GM06990 (cell line): ENCODE measurements around the gene TAS2R42.

Experiments used
- DNase-seq: peaks from one replicate; pipeline ENCODE4 v3.0.0-alpha.2; 2011; ENCODE audit not compliant: insufficient read length; ENCODE audit errors: extremely low read depth
- H3K27me3 ChIP-seq: replicated peaks from 2 replicates; pipeline ENCODE4 v1.6.0; 2011; ENCODE audit warnings: low read length; ENCODE audit not compliant: control insufficient read depth, insufficient read depth
- H3K36me3 ChIP-seq: 2 replicates; pipeline ENCODE4 v1.5.1; 2011; ENCODE audit warnings: low read length; ENCODE audit not compliant: control insufficient read depth, insufficient read depth
- H3K4me3 ChIP-seq: replicated peaks from 2 replicates; pipeline ENCODE4 v1.5.1; 2011; ENCODE audit warnings: low read depth, mild to moderate bottlenecking, control low read depth, low read length
- CTCF ChIP-seq: IDR thresholded peaks from 2 replicates; pipeline ENCODE4 v1.5.1; 2011; ENCODE audit warnings: low read length, control low read depth, mild to moderate bottlenecking, inconsistent platforms; ENCODE audit not compliant: insufficient read depth, poor library complexity, severe bottlenecking

Gene TAS2R42

GRCh38 chr12:11186837-11187236 is at the start of gene TAS2R42:
Gene TAS2R42 (minus strand): TSS chr12:11186937. CDS start chr12:11186937, 0 bp downstream.
- no peaks in the 10 kb centered on the region for H3K27me3 ChIP-seq
- TF ChIP-seq CTCF = no peak
- H3K4me3 ChIP-seq = no peak within 1 kb of the TSS
- DNase-seq = no peak
- H3K36me3 ChIP-seq = no peaks in the 10 kb centered on the region

GRCh38 chr12:11233532-11233931 is 46.8 kb upstream of the TAS2R42 start:
- DNase-seq = no peak
- no peak overlapping the region for H3K4me3 ChIP-seq
- H3K27me3 ChIP-seq = no peaks in the 10 kb centered on the region
- no peak for TF ChIP-seq CTCF
- no peaks in the 10 kb centered on the region for H3K36me3 ChIP-seq

- H3K27me3 ChIP-seq = no peaks in the 10 kb centered on the region
- TF ChIP-seq CTCF = peak; percentile 79
- no peaks in the 10 kb centered on the region for H3K36me3 ChIP-seq
- H3K4me3 ChIP-seq = no peak overlapping the region
- no peak for DNase-seq
These were observed 41.7 kb upstream of the TAS2R42 start for GRCh38 chr12:11228296-11228879.

- Histone ChIP-seq H3K27me3 (no peaks in the 10 kb centered on the region), H3K4me3 (no peak overlapping the region), H3K36me3 (no peaks in the 10 kb centered on the region)
- TF ChIP-seq CTCF = no peak
- DNase-seq = no peak
These were observed 40.6 kb upstream of the TAS2R42 start for GRCh38 chr12:11227373-11227772.

- no peak for DNase-seq
- Histone ChIP-seq H3K4me3 (no peak overlapping the region), H3K36me3 (no peaks in the 10 kb centered on the region), H3K27me3 (no peaks in the 10 kb centered on the region)
- peak; percentile 7 for TF ChIP-seq CTCF
These were observed 22.4 kb upstream of the TAS2R42 start for GRCh38 chr12:11209113-11209512.

- no peaks in the 10 kb centered on the region for H3K27me3 ChIP-seq
- TF ChIP-seq CTCF = no peak
- no peak for DNase-seq
- H3K36me3 ChIP-seq = no peaks in the 10 kb centered on the region
- H3K4me3 ChIP-seq = no peak overlapping the region
These were observed 17.4 kb upstream of the TAS2R42 start for GRCh38 chr12:11204173-11204572.
